Measurements from ENCODE around the gene F11R. TPM values are rescaled to one million over a fixed set of nuclear protein-coding genes. Genes with fewer than 3 reads are reported as not detected.

F11R gene
- total and polyA plus RNA-seq, 4 donors = 2.4 to 26.0 (median 14.9) TPM

Other genes starting within 250 kb of the F11R start
- 1 to 10 TPM in 1 of 2 donors, under 1 TPM in 1; 0.71 to 1.2 TPM for gene LY9, start 225.0 kb downstream of the F11R start, total RNA-seq
- 1 to 10 TPM in 1 of 2 donors, under 1 TPM in 1; 0.10 to 2.0 TPM for gene LY9, start 225.0 kb downstream of the F11R start, polyA plus RNA-seq
- gene CD244, start 158.3 kb downstream of the F11R start, total RNA-seq = 1 to 10 TPM in 1 of 2 donors, under 1 TPM in 1; 0.36 to 1.9 TPM
- under 1 TPM; 0.26 to 0.75 TPM for gene CD244, start 158.3 kb downstream of the F11R start, polyA plus RNA-seq
- gene ITLN1, start 136.0 kb downstream of the F11R start, total RNA-seq = 1 to 10 TPM in 1 of 2 donors, under 1 TPM in 1; 0.78 to 1.8 TPM
- gene ITLN1, start 136.0 kb downstream of the F11R start, polyA plus RNA-seq = 10 to 100 TPM; 58.6 to 72.6 TPM
- not detected for gene ITLN2, start 66.3 kb downstream of the F11R start, total RNA-seq
- 1 to 10 TPM; 4.5 to 5.5 TPM for gene ITLN2, start 66.3 kb downstream of the F11R start, polyA plus RNA-seq
- gene TSTD1, start 17.8 kb upstream of the F11R start, total RNA-seq = 10 to 100 TPM in 1 of 2 donors, 1 to 10 TPM in 1; 9.1 to 12.5 TPM
- 10 to 100 TPM; 13.2 to 31.9 TPM for gene TSTD1, start 17.8 kb upstream of the F11R start, polyA plus RNA-seq
- gene USF1, start 24.8 kb upstream of the F11R start, total RNA-seq = 10 to 100 TPM; 42.2 to 67.0 TPM
- gene USF1, start 24.8 kb upstream of the F11R start, polyA plus RNA-seq = 100 to 1,000 TPM in 1 of 2 donors, 10 to 100 TPM in 1; 33.8 to 124 TPM
- gene ARHGAP30, start 48.7 kb upstream of the F11R start, total RNA-seq = 10 to 100 TPM; 14.7 to 20.5 TPM
- gene ARHGAP30, start 48.7 kb upstream of the F11R start, polyA plus RNA-seq = 10 to 100 TPM in 1 of 2 donors, 1 to 10 TPM in 1; 1.3 to 12.1 TPM
- under 1 TPM; 0.24 to 0.26 TPM for gene NECTIN4, start 68.4 kb upstream of the F11R start, total RNA-seq
- not detected for gene NECTIN4, start 68.4 kb upstream of the F11R start, polyA plus RNA-seq
- 1 to 10 TPM in 1 of 2 donors, under 1 TPM in 1; 0.78 to 2.5 TPM for gene KLHDC9, start 77.2 kb upstream of the F11R start, total RNA-seq
- gene KLHDC9, start 77.2 kb upstream of the F11R start, polyA plus RNA-seq = 10 to 100 TPM in 1 of 2 donors, 1 to 10 TPM in 1; 7.9 to 14.8 TPM
- 10 to 100 TPM; 36.4 to 42.3 TPM for gene PFDN2, start 96.9 kb upstream of the F11R start, total RNA-seq
- 100 to 1,000 TPM in 1 of 2 donors, 10 to 100 TPM in 1; 74.6 to 116 TPM for gene PFDN2, start 96.9 kb upstream of the F11R start, polyA plus RNA-seq
- gene NIT1, start 97.0 kb upstream of the F11R start, total RNA-seq = 10 to 100 TPM; 31.1 to 41.6 TPM
- gene NIT1, start 97.0 kb upstream of the F11R start, polyA plus RNA-seq = 10 to 100 TPM; 47.6 to 50.5 TPM
- 10 to 100 TPM; 44.7 to 46.8 TPM for gene DEDD, start 111.5 kb upstream of the F11R start, total RNA-seq
- 10 to 100 TPM; 25.2 to 39.7 TPM for gene DEDD, start 111.5 kb upstream of the F11R start, polyA plus RNA-seq
- gene UFC1, start 132.8 kb upstream of the F11R start, total RNA-seq = 10 to 100 TPM; 64.2 to 70.3 TPM
- gene UFC1, start 132.8 kb upstream of the F11R start, polyA plus RNA-seq = 100 to 1,000 TPM; 143 to 184 TPM
- 10 to 100 TPM; 16.4 to 28.1 TPM for gene USP21, start 138.3 kb upstream of the F11R start, total RNA-seq
- 10 to 100 TPM; 15.7 to 24.7 TPM for gene USP21, start 138.3 kb upstream of the F11R start, polyA plus RNA-seq
- gene PPOX, start 145.3 kb upstream of the F11R start, total RNA-seq = 10 to 100 TPM; 16.3 to 30.9 TPM
- 100 to 1,000 TPM in 1 of 2 donors, 10 to 100 TPM in 1; 17.0 to 126 TPM for gene PPOX, start 145.3 kb upstream of the F11R start, polyA plus RNA-seq
- 10 to 100 TPM; 26.8 to 29.8 TPM for gene B4GALT3, start 156.4 kb upstream of the F11R start, total RNA-seq
- gene B4GALT3, start 156.4 kb upstream of the F11R start, polyA plus RNA-seq = 10 to 100 TPM; 13.9 to 23.1 TPM
- gene ADAMTS4, start 177.9 kb upstream of the F11R start, total RNA-seq = 100 to 1,000 TPM in 1 of 2 donors, 10 to 100 TPM in 1; 78.9 to 207 TPM
- 1 to 10 TPM; 1.4 to 6.8 TPM for gene ADAMTS4, start 177.9 kb upstream of the F11R start, polyA plus RNA-seq
- gene NDUFS2, start 181.2 kb upstream of the F11R start, total RNA-seq = 10 to 100 TPM; 55.3 to 63.4 TPM
- 10 to 100 TPM; 64.2 to 88.1 TPM for gene NDUFS2, start 181.2 kb upstream of the F11R start, polyA plus RNA-seq
- 10 to 100 TPM; 64.3 to 74.0 TPM for gene FCER1G, start 194.1 kb upstream of the F11R start, total RNA-seq
- 100 to 1,000 TPM in 1 of 2 donors, 10 to 100 TPM in 1; 35.7 to 154 TPM for gene FCER1G, start 194.1 kb upstream of the F11R start, polyA plus RNA-seq
- gene APOA2, start 202.5 kb upstream of the F11R start, total RNA-seq = not detected
- 1 to 10 TPM in 1 of 2 donors, not detected in 1; 1.3 TPM for gene APOA2, start 202.5 kb upstream of the F11R start, polyA plus RNA-seq
- 10 to 100 TPM in 1 of 2 donors, 1 to 10 TPM in 1; 10.0 to 12.9 TPM for gene TOMM40L, start 204.9 kb upstream of the F11R start, total RNA-seq
- gene TOMM40L, start 204.9 kb upstream of the F11R start, polyA plus RNA-seq = 10 to 100 TPM; 10.2 to 11.6 TPM
- not detected for gene NR1I3, start 217.1 kb upstream of the F11R start, total RNA-seq
- not detected for gene NR1I3, start 217.1 kb upstream of the F11R start, polyA plus RNA-seq
- 1 to 10 TPM in 1 of 2 donors, under 1 TPM in 1; 0.69 to 1.2 TPM for gene PCP4L1, start 237.6 kb upstream of the F11R start, total RNA-seq
- not detected for gene PCP4L1, start 237.6 kb upstream of the F11R start, polyA plus RNA-seq

Measured in aorta (tissue), 4 donors.